Caco-2 (cell line): ENCODE results near the gene FLOT1. TPM values are rescaled to one million over a fixed set of nuclear protein-coding genes. Genes with fewer than 3 reads are reported as not detected.
"Not testable (repeated sequence)": the region's sequence is repeated elsewhere in the genome, so short reads cannot be mapped to it uniquely, and the experiment has no call there.

Experiments
- BruUV-seq: library from RNA; stranded (reverse); fragments of 400-500 nt; replicated peaks from 2 replicates; lab custom pipeline; 2021; lab: Mats Ljungman, UMichigan
- CTCF ChIA-PET: fragments of 300-600 bp; sonication (Branson Sonifier 250); formaldehyde crosslinking; loops from one replicate; lab custom pipeline; 2022; ENCODE audit warnings: antibody characterized with exemption; lab: Charles Lee
- POLR2A ChIA-PET: fragments of 300-600 bp; sonication (Branson Sonifier 250); formaldehyde crosslinking; loops from one replicate; lab custom pipeline; 2022; ENCODE audit warnings: antibody characterized with exemption; lab: Charles Lee
- DNase-seq, 2 experiments: peaks; one replicate each; pipeline versions ENCODE4 v3.0.0 to v3.0.0-alpha.2; 2020 to 2022
- H3K27me3 ChIP-seq: replicated peaks from 2 replicates; pipeline ENCODE4 v1.6.0; 2011; ENCODE audit warnings: low read length; ENCODE audit not compliant: control insufficient read depth, insufficient read depth
- H3K36me3 ChIP-seq: 2 replicates; pipeline ENCODE4 v1.5.1; 2011; ENCODE audit warnings: low read length; ENCODE audit not compliant: control insufficient read depth, insufficient read depth
- H3K4me1 ChIP-seq: fragments of 250-450 bp; sonication (Bioruptor Pico); 2 replicates; pipeline ENCODE4 v1.5.1; 2020; ENCODE audit warnings: mild to moderate bottlenecking
- H3K4me3 ChIP-seq: 2 replicates; pipeline ENCODE4 v1.5.1; 2011; ENCODE audit warnings: low read depth, mild to moderate bottlenecking, control low read depth, low read length
- H3K9me3 ChIP-seq: fragments of 250-450 bp; sonication (Bioruptor Pico); 2 replicates; pipeline ENCODE4 v1.5.1; 2020; ENCODE audit warnings: mild to moderate bottlenecking, moderate library complexity
- H3K27ac Mint-ChIP-seq: one replicate; pipeline ENCODE4 v1.8.0; 2022; ENCODE audit warnings: mixed read lengths; ENCODE audit not compliant: unreplicated experiment
- H3K27me3 Mint-ChIP-seq: one replicate; pipeline ENCODE4 v1.8.0; 2022; ENCODE audit warnings: mixed read lengths; ENCODE audit not compliant: insufficient read depth, unreplicated experiment
- H3K36me3 Mint-ChIP-seq: one replicate; pipeline ENCODE4 v1.8.0; 2022; ENCODE audit warnings: mild to moderate bottlenecking, mixed read lengths; ENCODE audit not compliant: insufficient read depth, unreplicated experiment
- H3K4me1 Mint-ChIP-seq: one replicate; pipeline ENCODE4 v1.8.0; 2022; ENCODE audit warnings: low read depth, mixed read lengths; ENCODE audit not compliant: unreplicated experiment
- H3K4me3 Mint-ChIP-seq: one replicate; pipeline ENCODE4 v1.8.0; 2022; ENCODE audit warnings: mild to moderate bottlenecking, moderate library complexity, mixed read lengths; ENCODE audit not compliant: unreplicated experiment
- H3K9me3 Mint-ChIP-seq: one replicate; pipeline ENCODE4 v1.8.0; 2022; ENCODE audit warnings: mixed read lengths; ENCODE audit not compliant: unreplicated experiment
- CTCF ChIP-seq, 2 experiments: fragments of 200-600 bp in 1 of 2; IDR thresholded peaks; 1 replicate in 1 of 2; 2 replicates in 1 of 2; pipeline versions ENCODE4 v1.5.1 to v1.8.0; 2011 to 2022; ENCODE audit warnings: antibody characterized with exemption in 1 of 2, control low read depth in 1 of 2, inconsistent platforms in 1 of 2, low read depth in 1 of 2, low read length in 1 of 2, mild to moderate bottlenecking in 1 of 2, moderate library complexity in 1 of 2; ENCODE audit not compliant: insufficient read depth in 1 of 2, severe bottlenecking in 1 of 2, unreplicated experiment in 1 of 2
- intact Hi-C: fragments of 100-400 bp; cut with micrococcal nuclease; formaldehyde crosslinking; loops from one replicate; pipeline ENCODE4 v1.10.0; 2022; ENCODE audit not compliant: unreplicated experiment
- total RNA-seq: library from RNA; stranded (reverse); gene quantifications from 2 replicates; pipeline ENCODE4 v1.2.3, GENCODE V29; 2022

Gene FLOT1
- total RNA-seq, 1 experiment from 2014 or later, result 113 TPM

GRCh38 chr6:30725713-30726505, 16.6 kb downstream of the FLOT1 start:
- DNase-seq, result no peak
- H3K36me3 Mint-ChIP-seq, result peaks cover 91% of the 10 kb centered on the region
- peak overlapping the region; percentile 17 for H3K4me3 Mint-ChIP-seq
- Histone ChIP-seq H3K36me3 (peaks cover 9% of the 10 kb centered on the region), H3K9me3 (no peaks in the 10 kb centered on the region), H3K27me3 (no peaks in the 10 kb centered on the region), H3K4me3 (no peak overlapping the region), H3K4me1 (peaks cover 9% of the 10 kb centered on the region; the same call in 1 of the 2 replicates)
- POLR2A ChIA-PET, result no interaction called here
- H3K27me3 Mint-ChIP-seq, result no peaks in the 10 kb centered on the region
- H3K4me1 Mint-ChIP-seq, result peaks cover 20% of the 10 kb centered on the region
- no peaks in the 10 kb centered on the region for H3K9me3 Mint-ChIP-seq
- no peak for TF ChIP-seq CTCF (IDR thresholded peaks at IDR 0.05; ENCODE audit: insufficient read depth in 1 of 2, low read depth in 1 of 2, low read length in 1 of 2, severe bottlenecking in 1 of 2, unreplicated experiment in 1 of 2)
- H3K27ac Mint-ChIP-seq, result no peak overlapping the region
- CTCF ChIA-PET, result no interaction called here
- intact Hi-C loops, result no loop called here
- no TSS peak for BruUV-seq

GRCh38 chr6:30724906-30725667, 17.4 kb downstream of the FLOT1 start:
- DNase-seq, result no peak
- CTCF ChIA-PET, result interaction anchor here (0.6 kb wide), 2 partner anchors 177 to 362 kb away, joined by 3 read pairs; no protein-coding TSS in a partner anchor
- H3K4me1 ChIP-seq, result peaks cover 9% of the 10 kb centered on the region; the same call in 1 of the 2 replicates

GRCh38 chr6:30723843-30724741, 18.4 kb downstream of the FLOT1 start:
- H3K36me3 Mint-ChIP-seq, result peaks cover 89% of the 10 kb centered on the region
- H3K27me3 Mint-ChIP-seq, H3K9me3 ChIP-seq, H3K4me1 ChIP-seq, DNase-seq, POLR2A ChIA-PET, H3K36me3 ChIP-seq, H3K9me3 Mint-ChIP-seq, H3K27me3 ChIP-seq, H3K4me3 ChIP-seq: not testable (repeated sequence)
- CTCF ChIA-PET, result interaction anchor here (0.6 kb wide), 1 partner anchor 178 kb away, joined by 3 read pairs; no protein-coding TSS in a partner anchor
- peak overlapping the region; percentile 85 for H3K27ac Mint-ChIP-seq
- intact Hi-C loops, result loop anchor here (2.0 kb wide), 1 partner anchor 77 kb away; the partner anchor contains the start of gene C6orf136
- peak overlapping the region; percentile 17 for H3K4me3 Mint-ChIP-seq
- peaks cover 20% of the 10 kb centered on the region for H3K4me1 Mint-ChIP-seq
- TSS peak; percentile 33 for BruUV-seq

More at GRCh38 chr6:30724906-30725667, 17.4 kb downstream of the FLOT1 start:
- H3K36me3 ChIP-seq, result peaks cover 8% of the 10 kb centered on the region
- H3K9me3 ChIP-seq, result no peaks in the 10 kb centered on the region
- no peak overlapping the region for H3K4me3 ChIP-seq
- BruUV-seq, result no TSS peak
- POLR2A ChIA-PET, result no interaction called here
- no peak for TF ChIP-seq CTCF (IDR thresholded peaks at IDR 0.05; ENCODE audit: insufficient read depth in 1 of 2, low read depth in 1 of 2, low read length in 1 of 2, severe bottlenecking in 1 of 2, unreplicated experiment in 1 of 2)
- H3K27ac Mint-ChIP-seq, result peak overlapping the region; percentile 33
- H3K4me3 Mint-ChIP-seq, result no peak overlapping the region
- intact Hi-C loops, result no loop called here
- no peaks in the 10 kb centered on the region for H3K9me3 Mint-ChIP-seq
- no peaks in the 10 kb centered on the region for H3K27me3 Mint-ChIP-seq
- no peaks in the 10 kb centered on the region for H3K27me3 ChIP-seq
- H3K36me3 Mint-ChIP-seq, result peaks cover 91% of the 10 kb centered on the region
- H3K4me1 Mint-ChIP-seq, result peaks cover 20% of the 10 kb centered on the region

GRCh38 chr6:30723159-30723842, 19.2 kb downstream of the FLOT1 start:
- H3K27me3 ChIP-seq, H3K36me3 ChIP-seq, H3K9me3 Mint-ChIP-seq, BruUV-seq, H3K4me3 ChIP-seq, H3K9me3 ChIP-seq, H3K27me3 Mint-ChIP-seq, DNase-seq: not testable (repeated sequence)
- Mint-ChIP-seq H3K4me1 (peaks cover 20% of the 10 kb centered on the region), H3K36me3 (peaks cover 83% of the 10 kb centered on the region), H3K27ac (peak overlapping the region; percentile 85), H3K4me3 (peak overlapping the region; percentile 81)
- ChIA-PET POLR2A (interaction anchor here (0.5 kb wide), 1 partner anchor 31 kb away, joined by 6 read pairs; no protein-coding TSS in a partner anchor), CTCF (interaction anchor here (1.0 to 2.9 kb wide), 3 partner anchors 44 to 162 kb away, joined by 3 to 28 read pairs (median 3); no protein-coding TSS in a partner anchor)
- peaks cover 13% of the 10 kb centered on the region; the same call in 1 of the 2 replicates for H3K4me1 ChIP-seq
- intact Hi-C loops, result loop anchor here (2.0 kb wide), 1 partner anchor 76 kb away; the partner anchor contains the start of gene C6orf136
